SKM-1 treated with dmso at 0.1 percent for 144 hours (cell line): ENCODE measurements around the gene ADH5.
A peak's percentile ranks its signal among the peaks of the same experiment; 100 is the strongest.
"Not testable (repeated sequence)": the region's sequence is repeated elsewhere in the genome, so short reads cannot be mapped to it uniquely, and the experiment has no call there.

Experiments
- DNase-seq: peaks from one replicate; lab custom pipeline; 2025; ENCODE audit not compliant: unreplicated experiment; lab: John Stamatoyannopoulos, UW

ADH5 gene

GRCh38 chr4:99088023-99088449, 552 bp downstream of the ADH5 start:
- peak; percentile 37 for DNase-seq

- DNase-seq, result no peak
These were observed 4.0 kb downstream of the ADH5 start for GRCh38 chr4:99084595-99084994.

DNA sequence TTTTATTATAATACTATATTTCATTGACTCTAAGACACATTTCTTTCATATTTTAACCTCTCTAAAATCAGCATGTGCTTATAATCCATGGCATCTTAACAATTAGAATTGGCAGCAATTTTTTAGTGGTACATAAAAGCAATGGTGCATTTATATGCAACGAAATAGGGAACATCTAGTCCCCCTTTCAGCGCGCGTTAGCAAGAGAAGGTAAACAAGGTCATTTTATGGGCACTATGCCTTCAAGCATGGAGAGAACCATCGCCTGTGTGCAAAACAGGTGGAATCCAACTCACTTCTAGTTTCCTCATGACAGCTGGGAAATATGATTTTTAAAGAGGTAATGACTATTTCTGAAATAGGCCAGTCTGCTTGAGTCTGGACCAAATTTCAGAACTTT, 6.4 kb downstream of the ADH5 start:
- no peak for DNase-seq

- DNase-seq, result not testable (repeated sequence)
These were observed 7.7 kb downstream of the ADH5 start for GRCh38 chr4:99080869-99081268.

DNA sequence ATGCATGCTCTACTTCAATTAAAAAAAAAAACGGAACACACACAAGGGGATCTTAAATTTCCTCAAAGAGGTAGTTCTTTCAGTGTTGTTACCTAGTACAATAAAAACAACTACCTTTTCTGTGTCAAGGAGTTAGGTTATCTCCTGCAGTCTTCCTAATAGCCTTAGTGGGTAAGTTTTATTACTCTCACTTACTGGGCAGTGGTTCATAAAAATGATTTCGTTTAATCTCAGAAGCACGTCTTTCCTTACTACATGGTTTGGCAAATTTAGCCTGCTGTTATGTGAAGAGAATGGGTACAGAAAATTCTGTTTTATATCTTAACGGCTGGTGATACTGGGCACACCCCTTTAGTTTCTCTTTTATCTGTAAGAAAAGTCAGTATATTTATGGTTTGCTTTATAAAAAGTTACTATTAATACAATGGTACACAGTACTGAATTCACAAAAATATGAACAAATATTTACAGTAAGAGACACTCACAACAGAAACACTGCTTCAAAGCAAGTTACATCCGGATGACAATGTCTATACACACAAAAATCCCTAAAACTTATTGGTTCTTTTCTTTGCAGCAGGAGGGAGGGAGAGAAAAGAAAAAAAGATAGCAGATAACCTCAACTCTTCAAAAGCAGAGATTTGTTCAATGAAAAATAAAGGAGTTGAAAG, 8.8 kb downstream of the ADH5 start:
- no peak for DNase-seq

GRCh38 chr4:99078931-99079624, 9.5 kb downstream of the ADH5 start:
- DNase-seq, result no peak

DNA sequence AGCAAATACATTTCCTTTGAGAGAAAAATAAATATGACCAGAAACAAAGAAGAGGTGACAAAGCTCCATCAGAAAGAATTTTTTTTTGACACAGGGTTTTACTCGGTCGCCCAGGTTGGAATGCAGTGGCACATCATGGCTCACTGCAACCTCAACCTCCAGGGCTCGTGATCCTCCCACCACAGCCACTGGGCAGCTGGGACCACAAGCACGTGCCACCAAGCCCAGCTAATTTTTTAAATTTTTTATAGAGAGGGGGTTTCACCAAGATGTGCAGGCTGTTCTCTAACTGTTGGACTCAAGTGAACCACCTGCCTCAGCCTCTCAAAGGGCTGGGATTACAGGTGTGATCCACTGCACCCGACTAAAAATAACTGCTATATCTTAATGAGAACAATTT, 10.3 kb downstream of the ADH5 start:
- no peak for DNase-seq

GRCh38 chr4:99077177-99077576, 11.4 kb downstream of the ADH5 start:
- no peak for DNase-seq

- no peak for DNase-seq
These were observed 12.2 kb downstream of the ADH5 start for GRCh38 chr4:99076292-99076976.

DNA sequence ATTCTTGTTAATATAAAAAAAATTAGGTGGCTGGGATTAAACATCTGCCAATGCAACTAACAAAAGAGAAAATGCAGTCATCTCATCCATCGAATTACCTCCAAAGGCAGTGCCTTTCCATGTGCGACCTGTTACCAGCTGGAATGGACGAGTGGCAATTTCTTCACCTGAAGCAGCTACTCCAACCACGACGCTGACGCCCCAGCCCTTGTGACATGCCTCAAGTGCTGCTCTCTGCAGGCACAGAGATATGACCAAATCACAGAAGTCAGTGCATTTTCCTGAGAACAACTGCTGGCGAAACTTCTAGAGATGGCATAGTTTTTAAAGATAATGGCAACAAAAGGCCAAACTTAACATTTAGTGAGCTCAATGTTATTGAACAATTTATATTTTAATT, 13.8 kb downstream of the ADH5 start:
- DNase-seq, result no peak

DNA sequence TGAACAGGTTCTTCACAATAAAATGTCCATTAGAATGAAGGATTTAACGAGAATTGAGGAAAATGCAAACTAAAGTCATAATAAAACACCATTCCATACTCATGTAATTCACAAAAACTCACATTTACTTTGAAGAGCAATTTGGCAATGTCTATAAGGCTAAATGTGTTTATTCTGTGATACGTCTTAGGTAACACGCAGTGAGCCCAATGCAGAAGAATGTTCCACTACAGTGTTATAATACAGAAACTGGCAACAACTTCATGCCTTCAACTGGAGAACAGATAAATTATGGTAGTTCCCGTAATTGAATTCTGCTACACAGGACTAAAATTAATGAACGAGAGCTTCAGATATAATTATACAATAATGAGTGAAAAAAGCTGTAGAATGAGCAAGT, 17.4 kb downstream of the ADH5 start:
- no peak for DNase-seq

- DNase-seq, result no peak
These were observed 21.0 kb downstream of the ADH5 start for GRCh38 chr4:99067617-99068016.

DNA sequence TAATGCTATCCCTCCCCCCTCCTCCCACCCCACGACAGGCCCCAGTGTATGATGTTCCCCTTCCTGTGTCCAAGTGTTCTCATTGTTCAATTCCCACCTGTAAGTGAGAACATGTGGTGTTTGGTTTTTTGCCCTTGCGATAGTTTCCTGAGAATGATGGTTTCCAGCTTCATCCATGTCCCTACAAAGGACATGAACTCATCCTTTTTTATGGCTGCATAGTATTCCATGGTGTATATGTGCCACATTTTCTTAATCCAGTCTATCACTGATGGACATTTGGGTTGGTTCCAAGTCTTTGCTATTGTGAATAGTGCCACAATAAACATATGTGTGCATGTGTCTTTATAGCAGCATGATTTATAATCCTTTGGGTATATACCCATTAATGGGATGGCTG, 23.1 kb downstream of the ADH5 start:
- DNase-seq, result not testable (repeated sequence)

DNA sequence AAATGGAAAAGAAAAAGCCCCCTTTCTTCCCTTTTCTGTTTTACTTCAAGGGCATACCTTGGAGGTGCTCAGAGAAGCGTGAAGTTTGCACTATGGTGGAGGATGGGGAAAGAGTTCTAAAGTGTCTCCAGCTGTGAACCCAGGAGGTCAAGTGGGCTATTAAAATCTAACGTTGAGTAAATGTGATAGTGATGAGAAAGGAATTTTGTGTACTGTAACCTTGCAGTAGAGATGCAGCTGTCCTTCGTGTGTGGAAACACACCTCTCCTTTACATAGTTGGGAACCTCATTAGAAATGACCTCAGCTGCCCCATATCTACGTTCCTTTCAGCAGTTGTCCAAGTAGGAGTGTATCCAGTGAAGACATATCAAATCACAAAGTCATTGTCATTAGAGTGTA, 26.5 kb downstream of the ADH5 start:
- no peak for DNase-seq

DNA sequence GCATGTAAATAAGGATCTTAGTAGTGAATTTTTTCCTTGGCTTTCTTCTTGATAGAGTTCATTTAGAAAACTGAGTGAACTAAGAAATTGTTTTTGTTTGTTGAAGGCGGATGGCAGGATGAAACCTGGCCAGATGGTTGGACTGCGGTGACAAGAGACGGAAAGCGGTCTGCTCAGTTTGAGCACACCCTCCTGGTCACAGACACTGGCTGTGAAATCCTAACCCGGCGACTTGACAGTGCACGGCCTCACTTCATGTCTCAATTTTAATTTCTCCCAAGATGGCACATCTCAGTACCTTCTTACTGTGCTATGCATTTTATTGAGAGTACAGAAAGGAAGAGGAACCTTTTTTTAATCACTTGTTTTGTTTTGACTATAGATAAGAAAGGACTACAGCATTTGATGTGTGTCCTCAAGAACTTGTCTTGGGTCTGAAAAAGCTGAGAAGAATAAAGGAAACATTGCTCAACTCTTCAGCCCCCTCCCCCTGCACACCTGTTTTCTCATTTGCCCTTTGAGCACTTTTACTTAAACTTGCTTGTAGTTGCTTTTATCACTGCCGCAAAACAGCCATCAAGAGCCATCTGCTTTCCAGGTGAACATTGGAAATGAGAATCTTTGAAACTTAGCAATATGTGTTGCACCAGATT, 27.4 kb downstream of the ADH5 start:
- DNase-seq, result no peak

- no peak for DNase-seq
These were observed 29.0 kb downstream of the ADH5 start for GRCh38 chr4:99059550-99059949.

GRCh38 chr4:99058228-99058627, 30.4 kb downstream of the ADH5 start:
- DNase-seq, result no peak

GRCh38 chr4:99054428-99054994, 34.1 kb downstream of the ADH5 start:
- no peak for DNase-seq

GRCh38 chr4:99052902-99053301, 35.7 kb downstream of the ADH5 start:
- no peak for DNase-seq

DNA sequence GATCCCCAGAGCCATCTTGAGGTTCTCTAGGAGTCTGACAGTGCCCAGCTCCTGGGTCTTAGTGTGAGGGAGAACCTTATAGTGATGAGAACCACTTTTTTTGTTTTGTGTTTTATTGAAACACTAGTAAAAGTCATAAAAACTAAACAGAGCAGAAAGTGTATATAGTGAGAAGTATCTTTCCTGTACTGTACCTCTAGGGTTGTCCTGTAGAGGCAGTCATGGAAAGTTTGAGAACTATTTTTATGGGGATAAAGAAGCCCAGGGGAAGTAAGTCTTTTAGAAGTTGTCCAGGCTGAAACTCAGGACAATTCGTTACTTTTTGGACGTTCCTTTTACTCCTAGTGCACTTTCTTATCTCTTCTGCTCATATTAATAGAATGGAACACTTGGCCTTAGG, 40.9 kb downstream of the ADH5 start:
- no peak for DNase-seq

GRCh38 chr4:99043346-99043745, 45.2 kb downstream of the ADH5 start:
- no peak for DNase-seq
